ENCODE data around the gene RABGAP1L.

RABGAP1L gene

DNA sequence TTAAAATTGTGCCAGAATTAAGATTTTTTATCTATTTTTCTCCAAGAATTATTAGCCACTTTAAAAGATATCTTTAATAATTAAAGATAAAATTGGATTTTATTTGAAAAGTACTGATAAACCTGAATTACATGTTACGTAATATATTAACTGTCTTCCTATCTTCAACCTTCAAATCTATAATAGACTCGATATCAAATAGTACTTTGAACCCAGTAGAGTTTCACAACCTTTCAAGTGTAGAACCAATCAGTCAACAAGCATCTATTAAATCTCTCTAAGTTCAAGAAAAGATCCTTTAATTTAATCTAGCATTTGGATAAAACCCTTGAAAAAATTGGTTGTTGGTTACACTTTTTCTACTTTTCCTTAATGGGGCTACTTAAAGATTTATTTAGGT lies 559.9 kb downstream of the RABGAP1L start:
- no peak for DNase-seq (ENCODE audit: low read depth)

DNA sequence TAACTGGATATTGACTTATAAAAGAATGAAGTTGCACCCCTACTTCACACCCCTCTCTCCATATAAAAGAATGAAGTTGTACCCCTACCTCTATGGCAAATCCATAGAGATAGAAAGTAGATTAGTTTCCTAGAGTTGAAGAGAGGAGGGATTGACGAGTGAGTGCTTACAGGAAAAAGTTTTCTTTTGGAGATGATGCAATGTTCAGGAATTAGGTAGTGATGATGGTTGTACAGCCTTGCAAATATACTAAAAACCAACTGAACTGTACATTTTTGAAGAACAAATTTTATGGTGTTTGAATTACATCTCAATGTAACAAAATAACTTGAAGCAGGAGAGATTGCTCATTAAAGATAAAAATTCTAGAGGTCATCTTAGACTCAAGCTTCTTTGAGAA lies 561.3 kb downstream of the RABGAP1L start:
- DNase-seq (ENCODE audit: low read depth), result no peak

- no peak for DNase-seq (ENCODE audit: low read depth)
These were observed 561.9 kb downstream of the RABGAP1L start for GRCh38 chr1:174721246-174721645.

GRCh38 chr1:174723816-174724215 lies 564.5 kb downstream of the RABGAP1L start:
- no peak for DNase-seq (ENCODE audit: low read depth)

DNA sequence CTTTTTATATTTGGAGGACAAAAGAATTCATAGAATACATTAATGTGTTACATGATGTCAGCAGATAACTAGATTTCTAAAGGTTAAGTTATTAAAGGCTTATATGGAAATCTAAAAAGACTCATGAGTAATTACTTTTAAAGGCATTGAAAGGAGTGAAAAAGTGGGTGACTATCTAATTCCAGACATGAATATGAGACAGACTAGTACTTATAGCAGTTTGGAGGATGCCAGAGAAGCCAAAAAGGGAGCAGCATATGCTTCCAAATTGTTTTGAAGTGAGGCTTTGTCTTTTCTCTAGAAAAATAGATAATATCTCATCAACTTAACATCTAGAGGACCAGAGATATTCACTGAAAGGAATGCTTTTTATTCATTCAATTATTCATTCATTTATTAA lies 564.9 kb downstream of the RABGAP1L start:
- DNase-seq (ENCODE audit: low read depth), result no peak

GRCh38 chr1:174726167-174726879 lies 567.0 kb downstream of the RABGAP1L start:
- no peak for DNase-seq (ENCODE audit: low read depth)

GRCh38 chr1:174726880-174727585 lies 567.7 kb downstream of the RABGAP1L start:
- no peak for DNase-seq (ENCODE audit: low read depth)

DNA sequence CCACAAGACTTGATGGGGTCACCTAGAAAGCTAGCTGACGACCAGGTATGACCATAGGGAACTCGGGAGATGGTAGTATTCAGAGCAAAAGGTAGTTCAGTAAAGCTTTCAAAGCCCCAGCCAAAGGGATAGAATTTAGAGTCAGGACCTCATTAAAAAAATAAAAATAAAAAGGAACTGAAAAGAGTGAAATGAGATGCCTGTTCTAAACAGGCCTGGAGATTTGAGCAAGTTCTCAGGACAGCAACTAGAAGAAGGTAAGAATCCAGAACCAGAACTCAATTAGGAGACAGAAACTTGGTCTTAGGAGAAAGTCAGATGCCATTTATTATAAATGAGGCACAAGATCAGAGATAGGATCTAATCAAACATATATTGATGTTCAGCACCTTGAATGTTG lies 575.0 kb downstream of the RABGAP1L start:
- DNase-seq (ENCODE audit: low read depth), result no peak

- DNase-seq (ENCODE audit: low read depth), result no peak
These were observed 577.5 kb downstream of the RABGAP1L start for GRCh38 chr1:174736831-174737230.

DNA sequence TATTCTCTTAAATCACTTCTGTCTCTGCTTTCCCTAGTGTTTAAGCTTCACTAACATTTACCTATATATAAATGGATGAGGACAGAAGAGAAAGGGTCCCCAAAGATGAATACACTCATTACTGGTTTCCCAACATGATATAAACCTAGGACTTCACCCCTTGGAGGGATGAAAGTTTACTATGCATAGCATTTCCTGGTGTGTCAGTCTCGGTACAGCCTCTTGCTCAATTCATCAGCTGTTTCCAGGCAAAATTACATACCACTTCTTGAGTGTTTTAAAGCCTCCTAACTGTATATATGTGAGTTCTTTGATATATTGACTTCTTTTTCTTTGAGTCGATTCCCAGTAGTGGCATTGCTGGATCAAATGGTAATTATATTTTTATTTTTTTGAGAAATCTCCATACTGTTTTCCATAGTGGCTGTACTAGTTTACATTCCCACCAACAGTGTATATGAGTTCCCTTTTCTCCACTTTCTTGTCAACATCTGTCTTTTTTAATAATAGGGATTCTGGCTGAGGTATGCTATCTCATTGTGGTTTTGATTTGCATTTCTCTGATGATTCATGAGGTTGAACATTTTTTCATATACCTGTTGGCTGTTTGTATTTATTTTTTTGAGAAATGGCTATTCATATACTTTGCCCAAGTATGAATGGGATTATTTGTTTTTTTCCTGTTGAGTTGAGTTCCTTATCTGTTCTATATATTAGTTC lies 581.1 kb downstream of the RABGAP1L start:
- DNase-seq (ENCODE audit: low read depth), result no peak

DNA sequence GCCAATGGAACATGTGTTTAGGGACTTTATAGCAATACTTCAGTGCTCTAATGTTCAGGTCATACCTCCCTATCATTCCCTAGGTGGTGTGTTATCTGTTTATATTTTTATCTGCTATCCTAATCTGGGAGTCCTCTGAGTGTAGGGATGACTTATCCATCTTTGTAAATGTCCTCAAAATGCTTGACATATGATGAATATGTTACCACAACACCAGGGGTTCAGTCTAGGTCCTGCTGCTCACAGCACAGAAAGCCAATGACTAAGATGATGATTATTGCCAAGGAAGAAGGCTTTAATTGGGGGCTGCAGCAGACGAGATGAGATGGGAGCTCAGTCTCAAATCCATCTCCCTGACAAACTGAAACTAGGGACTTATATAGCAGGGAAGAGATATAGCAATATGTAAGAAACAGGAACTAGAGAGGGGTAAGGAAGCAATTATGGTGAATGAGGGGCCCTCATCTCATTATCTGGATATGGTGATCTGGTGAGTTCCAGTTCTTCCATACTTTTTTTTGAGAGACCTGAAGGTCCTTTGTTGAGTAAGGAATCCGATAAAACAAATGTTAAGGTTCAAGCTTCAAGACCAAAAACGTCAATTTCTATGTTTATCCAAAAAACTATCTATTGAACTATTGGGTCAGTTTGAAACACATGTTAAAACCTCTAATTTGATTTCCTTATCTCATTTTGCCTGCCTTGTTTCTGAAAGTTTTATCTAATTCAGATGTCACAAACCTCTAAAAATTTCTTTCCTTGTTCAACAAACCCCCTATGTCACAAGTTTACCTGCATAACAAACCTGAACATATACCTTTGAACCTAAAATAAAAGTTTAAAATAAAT lies 583.7 kb downstream of the RABGAP1L start:
- DNase-seq (ENCODE audit: low read depth), result no peak

DNA sequence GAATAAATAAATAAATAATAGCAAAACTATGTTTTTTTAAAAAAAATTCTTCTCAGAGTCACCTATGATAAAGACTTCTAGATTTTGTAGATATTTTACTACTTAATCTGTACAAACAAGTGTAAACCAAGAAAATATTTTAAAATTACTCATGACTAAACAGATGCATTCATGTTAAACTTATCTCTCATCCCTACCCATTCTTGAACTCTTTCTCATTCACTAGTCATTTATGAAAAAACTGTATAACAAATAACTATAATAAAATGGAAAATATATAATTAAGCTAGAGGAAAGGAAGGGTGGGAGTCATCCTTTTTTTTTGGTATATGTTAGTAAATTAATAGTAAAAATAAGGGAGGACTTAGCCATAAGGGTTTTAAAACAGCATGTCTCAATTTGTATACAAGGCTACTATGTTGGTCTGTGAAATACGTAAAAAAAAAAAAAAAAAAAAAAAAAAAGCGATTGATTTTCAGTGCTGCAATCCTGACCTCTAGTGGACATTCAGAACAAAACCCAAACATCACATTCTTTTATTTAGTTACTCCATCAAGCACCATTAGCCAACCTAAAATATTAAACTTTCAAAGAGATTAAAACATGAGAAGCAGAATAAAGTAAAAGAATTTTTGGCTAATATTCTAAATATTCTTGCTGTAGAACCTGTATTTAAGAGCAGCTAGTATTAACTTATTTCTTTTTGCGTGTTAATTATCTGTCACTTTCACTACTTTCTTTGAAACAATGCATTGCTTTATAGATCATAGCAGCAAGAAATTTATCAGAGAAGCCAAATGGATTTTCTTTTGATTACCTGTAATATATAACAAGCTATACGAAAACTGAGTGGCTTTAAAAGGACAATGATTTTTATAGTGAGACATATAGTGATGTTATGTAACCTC lies 584.6 kb downstream of the RABGAP1L start:
- no peak for DNase-seq (ENCODE audit: low read depth)

DNA sequence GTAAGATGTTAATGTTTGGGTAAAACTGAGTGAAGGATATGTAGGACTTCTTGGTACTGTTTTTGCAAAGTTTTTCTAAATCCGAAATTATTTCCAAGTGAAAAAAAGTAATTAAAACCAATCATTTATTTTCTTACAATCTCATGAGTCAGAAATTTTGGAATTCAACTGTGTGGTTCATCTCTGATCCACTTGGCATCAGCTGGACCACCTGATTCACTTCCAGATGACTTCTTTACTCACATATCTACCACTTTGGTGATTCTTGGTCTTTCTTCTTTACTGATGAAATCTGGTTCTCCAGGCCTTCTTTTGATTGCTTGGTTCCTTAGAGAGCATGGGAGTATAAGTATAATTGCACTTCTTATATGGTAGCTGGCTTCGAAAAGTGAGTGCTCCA lies 585.6 kb downstream of the RABGAP1L start:
- DNase-seq (ENCODE audit: low read depth), result no peak

DNA sequence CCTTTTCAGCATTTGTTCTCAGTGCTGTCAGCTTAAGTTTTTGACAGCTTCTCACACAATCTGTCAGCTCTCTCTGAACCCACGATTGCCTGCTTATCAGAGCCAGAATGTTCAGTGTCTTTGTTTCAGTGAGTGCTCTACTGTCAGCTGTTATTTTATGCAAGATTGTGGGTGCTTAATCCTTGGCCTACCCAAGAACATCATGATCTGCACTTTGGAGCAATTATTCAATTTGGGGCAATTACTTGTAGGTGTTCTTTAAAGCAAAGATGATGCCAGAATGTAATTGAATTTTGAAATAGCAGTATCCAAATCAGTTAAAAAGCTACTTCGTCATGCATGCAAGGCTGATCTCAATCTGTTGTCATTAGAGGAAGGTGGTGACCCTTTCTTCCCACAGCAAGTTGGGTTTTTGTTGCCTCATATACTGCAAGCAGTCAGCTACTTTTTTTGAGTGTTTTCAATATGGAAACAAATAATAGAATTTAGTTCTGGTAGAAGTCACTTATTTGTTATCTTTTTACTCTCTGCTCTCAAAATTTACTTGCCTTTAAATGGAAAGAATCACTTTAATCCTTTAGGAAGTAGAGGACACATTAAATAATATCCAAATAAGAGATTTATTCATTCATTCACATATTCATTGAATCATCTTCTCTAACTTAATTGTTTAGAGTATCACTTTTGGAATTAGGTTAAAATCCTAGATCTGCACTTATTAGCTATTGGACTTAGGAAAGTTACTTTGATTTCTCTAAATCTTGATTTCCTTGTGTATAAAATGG lies 586.9 kb downstream of the RABGAP1L start:
- DNase-seq (ENCODE audit: low read depth), result no peak

- DNase-seq (ENCODE audit: low read depth), result no peak
These were observed 588.3 kb downstream of the RABGAP1L start for GRCh38 chr1:174747613-174748012.

- no peak for DNase-seq (ENCODE audit: low read depth)
These were observed 589.3 kb downstream of the RABGAP1L start for GRCh38 chr1:174748586-174748985.

GRCh38 chr1:174753131-174753530 lies 593.8 kb downstream of the RABGAP1L start:
- DNase-seq (ENCODE audit: low read depth), result no peak

- no peak for DNase-seq (ENCODE audit: low read depth)
These were observed 602.0 kb downstream of the RABGAP1L start for GRCh38 chr1:174761335-174761734.

GRCh38 chr1:174761901-174762585 lies 602.7 kb downstream of the RABGAP1L start:
- no peak for DNase-seq (ENCODE audit: low read depth)

DNA sequence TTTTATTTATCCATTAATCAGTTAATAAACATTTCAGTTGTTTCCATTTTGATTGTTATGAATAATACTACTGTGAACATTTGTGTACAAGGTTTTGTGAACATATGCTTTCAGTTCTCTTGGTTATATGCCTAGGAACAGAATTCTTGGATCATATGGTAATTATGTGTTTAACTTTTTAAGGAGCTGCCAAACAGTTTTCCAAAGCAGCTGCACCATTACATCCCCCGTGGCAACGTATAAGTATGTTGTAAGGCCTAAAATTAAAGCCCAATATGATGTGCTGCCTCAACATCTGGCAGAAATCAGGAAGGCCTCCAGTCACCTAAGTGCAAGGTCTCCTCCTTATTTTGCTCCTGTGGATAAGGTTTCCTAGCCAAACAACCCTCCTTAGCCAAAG lies 604.9 kb downstream of the RABGAP1L start:
- DNase-seq (ENCODE audit: low read depth), result no peak

Data from stimulated activated CD8-positive, alpha-beta memory T cell treated with anti-CD3 and anti-CD28 coated beads, Interleukin-15, amount 100 ng/mL, for 1 hour (primary cell).